ENCODE data around the gene ARFIP1.

- TF ChIP-seq, protein P1, sequence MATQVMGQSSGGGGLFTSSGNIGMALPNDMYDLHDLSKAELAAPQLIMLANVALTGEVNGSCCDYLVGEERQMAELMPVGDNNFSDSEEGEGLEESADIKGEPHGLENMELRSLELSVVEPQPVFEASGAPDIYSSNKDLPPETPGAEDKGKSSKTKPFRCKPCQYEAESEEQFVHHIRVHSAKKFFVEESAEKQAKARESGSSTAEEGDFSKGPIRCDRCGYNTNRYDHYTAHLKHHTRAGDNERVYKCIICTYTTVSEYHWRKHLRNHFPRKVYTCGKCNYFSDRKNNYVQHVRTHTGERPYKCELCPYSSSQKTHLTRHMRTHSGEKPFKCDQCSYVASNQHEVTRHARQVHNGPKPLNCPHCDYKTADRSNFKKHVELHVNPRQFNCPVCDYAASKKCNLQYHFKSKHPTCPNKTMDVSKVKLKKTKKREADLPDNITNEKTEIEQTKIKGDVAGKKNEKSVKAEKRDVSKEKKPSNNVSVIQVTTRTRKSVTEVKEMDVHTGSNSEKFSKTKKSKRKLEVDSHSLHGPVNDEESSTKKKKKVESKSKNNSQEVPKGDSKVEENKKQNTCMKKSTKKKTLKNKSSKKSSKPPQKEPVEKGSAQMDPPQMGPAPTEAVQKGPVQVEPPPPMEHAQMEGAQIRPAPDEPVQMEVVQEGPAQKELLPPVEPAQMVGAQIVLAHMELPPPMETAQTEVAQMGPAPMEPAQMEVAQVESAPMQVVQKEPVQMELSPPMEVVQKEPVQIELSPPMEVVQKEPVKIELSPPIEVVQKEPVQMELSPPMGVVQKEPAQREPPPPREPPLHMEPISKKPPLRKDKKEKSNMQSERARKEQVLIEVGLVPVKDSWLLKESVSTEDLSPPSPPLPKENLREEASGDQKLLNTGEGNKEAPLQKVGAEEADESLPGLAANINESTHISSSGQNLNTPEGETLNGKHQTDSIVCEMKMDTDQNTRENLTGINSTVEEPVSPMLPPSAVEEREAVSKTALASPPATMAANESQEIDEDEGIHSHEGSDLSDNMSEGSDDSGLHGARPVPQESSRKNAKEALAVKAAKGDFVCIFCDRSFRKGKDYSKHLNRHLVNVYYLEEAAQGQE (IDR thresholded peaks at IDR 0.05; ENCODE audit: low read depth): no peak
- TF ChIP-seq ZBTB7A (IDR thresholded peaks at IDR 0.05; ENCODE audit: low read depth): no peak
- no peak for TF ChIP-seq TAF1 (IDR thresholded peaks at IDR 0.05; ENCODE audit: low read depth)
- TF ChIP-seq TCF12 (IDR thresholded peaks at IDR 0.05; ENCODE audit: low read depth): no peak
- no peak for TF ChIP-seq RAD21 (IDR thresholded peaks at IDR 0.05; ENCODE audit: low read depth)
- TF ChIP-seq CEBPB (IDR thresholded peaks at IDR 0.05): no peak
- no peak for TF ChIP-seq TEAD4 (IDR thresholded peaks at IDR 0.05)
- TF ChIP-seq MAX (IDR thresholded peaks at IDR 0.05): no peak
- no peak for TF ChIP-seq EP300 (IDR thresholded peaks at IDR 0.05; ENCODE audit: borderline replicate concordance)
- TF ChIP-seq NFIC (IDR thresholded peaks at IDR 0.05): no peak
- TF ChIP-seq CREB1 (IDR thresholded peaks at IDR 0.05; ENCODE audit: low read depth): no peak
- no peak for TF ChIP-seq EGR1 (IDR thresholded peaks at IDR 0.05)
Observed at GRCh38 chr4:152940461-152940860, 160.7 kb downstream of the ARFIP1 start.

All from Ishikawa (cell line).